Keratinocyte (primary cell): ENCODE data around the gene ENTR1. TPM values are rescaled to one million over a fixed set of nuclear protein-coding genes. Genes with fewer than 3 reads are reported as not detected.
A peak's percentile ranks its signal among the peaks of the same experiment; 100 is the strongest.

Source experiments
- DNase-seq: peaks from one replicate; pipeline ENCODE4 v3.0.0-alpha.2; 2011; ENCODE audit warnings: low read depth, missing footprints, low spot score
- FAIRE-seq: peaks from 2 replicates; lab custom pipeline; 2011; peaks lifted over from hg19 to GRCh38; lab: Jason Lieb, UNC
- H2AFZ ChIP-seq: 2 replicates; pipeline ENCODE4 v1.6.0; 2012; ENCODE audit warnings: low read length, control low read depth, inconsistent platforms; ENCODE audit not compliant: control insufficient read depth
- H3K27ac ChIP-seq: 2 replicates; pipeline ENCODE4 v1.5.1; 2011; ENCODE audit warnings: low read length; ENCODE audit not compliant: control insufficient read depth, insufficient read depth
- H3K27me3 ChIP-seq: 3 replicates; pipeline ENCODE4 v1.6.0; 2011; ENCODE audit warnings: low read length; ENCODE audit not compliant: control insufficient read depth, insufficient read depth; ENCODE audit errors: extremely low read depth
- H3K36me3 ChIP-seq, 2 experiments: 2 replicates in 1 of 2; 3 replicates in 1 of 2; pipeline ENCODE4 v1.5.1; 2011; ENCODE audit warnings: low read length in 2 of 2, mild to moderate bottlenecking in 1 of 2; ENCODE audit not compliant: control insufficient read depth in 2 of 2, insufficient read depth in 2 of 2; ENCODE audit errors: extremely low read depth in 1 of 2
- H3K4me1 ChIP-seq: 3 replicates; pipeline ENCODE4 v1.5.1; 2011; ENCODE audit warnings: low read length; ENCODE audit not compliant: control insufficient read depth, insufficient read depth; ENCODE audit errors: extremely low read depth
- H3K4me2 ChIP-seq: 3 replicates; pipeline ENCODE4 v1.6.0; 2011; ENCODE audit warnings: low read depth, low read length; ENCODE audit not compliant: control insufficient read depth, insufficient read depth; ENCODE audit errors: extremely low read depth
- H3K4me3 ChIP-seq, 3 experiments: fragments of 200-600 bp in 1 of 3; sonication (generic) in 1 of 3; 2 replicates in 2 of 3; 3 replicates in 1 of 3; pipeline ENCODE4 v1.5.1; 2011 to 2016; ENCODE audit warnings: low read length in 3 of 3, mild to moderate bottlenecking in 3 of 3, control low read depth in 2 of 3, inconsistent platforms in 1 of 3, low read depth in 1 of 3, mixed read lengths in 1 of 3, mixed run types in 1 of 3, moderate library complexity in 1 of 3; ENCODE audit not compliant: control insufficient read depth in 2 of 3, insufficient read depth in 2 of 3; ENCODE audit errors: extremely low read depth in 1 of 3
- H3K79me2 ChIP-seq: 2 replicates; pipeline ENCODE4 v1.6.0; 2012; ENCODE audit warnings: low read length; ENCODE audit not compliant: control insufficient read depth, insufficient read depth
- H3K9ac ChIP-seq: 3 replicates; pipeline ENCODE4 v1.6.0; 2011; ENCODE audit warnings: low read length; ENCODE audit not compliant: control insufficient read depth, insufficient read depth; ENCODE audit errors: extremely low read depth
- H3K9me1 ChIP-seq: 3 replicates; pipeline ENCODE4 v1.6.0; 2011; ENCODE audit warnings: low read length; ENCODE audit not compliant: control insufficient read depth, insufficient read depth; ENCODE audit errors: extremely low read depth
- H3K9me3 ChIP-seq: 2 replicates; pipeline ENCODE4 v1.5.1; 2012; ENCODE audit warnings: low read depth, low read length; ENCODE audit not compliant: control insufficient read depth
- H4K20me1 ChIP-seq: 3 replicates; pipeline ENCODE4 v1.6.0; 2011; ENCODE audit warnings: low read length; ENCODE audit not compliant: control insufficient read depth, insufficient read depth; ENCODE audit errors: extremely low read depth
- EZH2 ChIP-seq: IDR thresholded peaks from one replicate; pipeline ENCODE4 v1.6.1; 2012; ENCODE audit warnings: inconsistent platforms, mild to moderate bottlenecking, low read length, moderate library complexity
- dilution Hi-C: fragments of 300-500 bp; cut with MboI; formaldehyde crosslinking; loops from one replicate; pipeline ENCODE4 v1.7.0; 2020; ENCODE audit warnings: low sequenced_read_pairs; ENCODE audit not compliant: extremely low pct_ligation_motif_present
- polyA plus RNA-seq, 5 experiments: library from polyadenylated mRNA; depleted of rRNA in 3 of 5; stranded (reverse) in 3 of 5; stranded (forward) in 1 of 5; unstranded in 1 of 5; fragments of >200 nt; gene quantifications; 1 replicate in 1 of 5; 2 replicates in 3 of 5; 3 replicates in 1 of 5; pipeline versions ENCODE4 v1.2.1 to v1.2.3, GENCODE V29; 2011 to 2012; ENCODE audit warnings: missing spikeins in 2 of 5, low read depth in 1 of 5, low replicate concordance in 1 of 5
- TF ChIP-seq, protein P1 (sequence below), 3 experiments: IDR thresholded peaks in 1 of 3; conservative IDR thresholded peaks in 1 of 3; optimal IDR thresholded peaks in 1 of 3; 2 replicates in 2 of 3; 3 replicates in 1 of 3; pipeline versions ENCODE3 to v1.5.1; 2011; ENCODE audit warnings: low read length in 3 of 3, mild to moderate bottlenecking in 3 of 3, moderate library complexity in 2 of 3, control low read depth in 1 of 3, inconsistent platforms in 1 of 3; ENCODE audit not compliant: insufficient read depth in 2 of 3; ENCODE audit errors: extremely low read depth in 1 of 3

Gene ENTR1
- polyA plus RNA-seq, 1 donor (not counting 4 experiments of a cell fraction or from before 2014, with no cell fraction given), result 46.5 TPM

DNA sequence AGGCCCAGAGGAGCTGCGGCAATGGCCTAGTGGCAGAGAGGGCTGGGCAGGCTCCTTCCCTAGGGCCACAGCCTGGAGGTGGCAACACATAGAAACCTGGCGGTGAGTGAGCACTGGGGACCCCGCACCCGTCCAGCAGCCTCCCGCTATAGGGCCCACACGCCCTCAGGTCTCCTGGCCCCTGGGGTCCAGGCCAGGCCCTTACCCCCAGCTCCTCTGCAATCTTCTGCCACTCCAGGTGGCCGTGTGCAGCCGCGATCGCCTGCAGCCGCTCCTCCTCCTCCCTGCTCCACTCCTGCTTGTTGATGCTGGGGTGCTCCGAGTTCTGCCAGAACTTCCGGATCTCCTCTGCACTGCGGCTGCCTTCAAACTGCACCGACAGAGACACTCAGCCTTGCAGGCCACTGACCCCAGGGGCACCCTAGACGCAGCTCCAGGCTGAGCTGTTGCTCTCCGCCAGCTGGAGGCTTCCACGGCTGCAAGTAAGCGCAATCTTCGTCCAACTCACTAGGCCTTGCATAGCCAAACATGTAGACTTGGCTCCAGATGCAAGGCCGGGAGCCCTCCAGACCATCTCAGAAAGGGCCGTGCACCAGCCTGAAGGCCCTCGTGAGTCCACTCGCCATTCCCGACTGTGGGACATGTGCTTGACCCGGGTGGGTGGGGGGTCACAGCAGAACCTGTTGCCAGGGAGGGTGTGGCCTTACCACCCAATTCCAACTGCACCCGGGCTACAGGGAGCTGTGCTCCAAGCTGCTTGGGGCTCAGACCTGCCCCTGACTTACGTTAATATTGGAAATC lies 18.5 kb downstream of the ENTR1 start:
- peaks cover 54 to 72% of the 10 kb centered on the region in 2 experiments for H3K36me3 ChIP-seq
- H4K20me1 ChIP-seq, result peaks cover 2% of the 10 kb centered on the region
- H3K4me2 ChIP-seq, result no peak overlapping the region
- no peak overlapping the region for H3K9ac ChIP-seq
- DNase-seq, result no peak
- no peak overlapping the region for H3K27ac ChIP-seq
- H3K9me1 ChIP-seq, result no peaks in the 10 kb centered on the region
- TF ChIP-seq EZH2, result no peak
- TF ChIP-seq, protein P1, sequence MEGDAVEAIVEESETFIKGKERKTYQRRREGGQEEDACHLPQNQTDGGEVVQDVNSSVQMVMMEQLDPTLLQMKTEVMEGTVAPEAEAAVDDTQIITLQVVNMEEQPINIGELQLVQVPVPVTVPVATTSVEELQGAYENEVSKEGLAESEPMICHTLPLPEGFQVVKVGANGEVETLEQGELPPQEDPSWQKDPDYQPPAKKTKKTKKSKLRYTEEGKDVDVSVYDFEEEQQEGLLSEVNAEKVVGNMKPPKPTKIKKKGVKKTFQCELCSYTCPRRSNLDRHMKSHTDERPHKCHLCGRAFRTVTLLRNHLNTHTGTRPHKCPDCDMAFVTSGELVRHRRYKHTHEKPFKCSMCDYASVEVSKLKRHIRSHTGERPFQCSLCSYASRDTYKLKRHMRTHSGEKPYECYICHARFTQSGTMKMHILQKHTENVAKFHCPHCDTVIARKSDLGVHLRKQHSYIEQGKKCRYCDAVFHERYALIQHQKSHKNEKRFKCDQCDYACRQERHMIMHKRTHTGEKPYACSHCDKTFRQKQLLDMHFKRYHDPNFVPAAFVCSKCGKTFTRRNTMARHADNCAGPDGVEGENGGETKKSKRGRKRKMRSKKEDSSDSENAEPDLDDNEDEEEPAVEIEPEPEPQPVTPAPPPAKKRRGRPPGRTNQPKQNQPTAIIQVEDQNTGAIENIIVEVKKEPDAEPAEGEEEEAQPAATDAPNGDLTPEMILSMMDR (optimal IDR thresholded peaks at IDR 0.05 in 1 of 3, IDR thresholded peaks at IDR 0.05 in 1 of 3, conservative IDR thresholded peaks at IDR 0.05 in 1 of 3; ENCODE audit: extremely low read depth in 1 of 3, insufficient read depth in 2 of 3, low read length in 3 of 3), result no peak
- no peak overlapping the region for H3K4me3 ChIP-seq
- peaks cover 9% of the 10 kb centered on the region for H3K79me2 ChIP-seq
- no peak overlapping the region for H2AFZ ChIP-seq
- no peaks in the 10 kb centered on the region for H3K27me3 ChIP-seq
- H3K9me3 ChIP-seq, result no peaks in the 10 kb centered on the region
- no peaks in the 10 kb centered on the region for H3K4me1 ChIP-seq
- dilution Hi-C loops, result no loop called here
- no peak for FAIRE-seq

DNA sequence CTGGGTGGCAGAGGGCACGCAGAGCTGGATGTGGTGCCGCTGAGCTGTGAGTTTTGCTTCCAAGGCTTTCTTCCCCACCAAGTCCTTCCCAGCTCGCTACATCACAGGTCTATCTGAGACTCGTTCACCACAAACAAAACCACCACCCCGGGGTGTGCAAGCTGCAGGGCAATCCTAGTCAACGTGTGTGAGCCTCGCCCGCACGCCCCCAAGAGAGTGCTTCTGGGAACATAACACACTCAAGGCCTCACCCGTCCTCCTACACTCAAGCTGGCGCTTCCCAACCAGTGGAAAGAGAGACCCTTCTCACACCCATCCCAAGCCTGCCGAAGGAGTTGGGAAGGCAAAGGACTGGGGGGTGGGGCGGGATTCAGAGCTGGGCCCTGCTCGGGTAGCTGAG lies 21.0 kb downstream of the ENTR1 start:
- dilution Hi-C loops, result no loop called here
- Histone ChIP-seq H3K79me2 (no peaks in the 10 kb centered on the region), H3K4me2 (no peak overlapping the region), H3K27me3 (no peaks in the 10 kb centered on the region), H3K9me3 (no peaks in the 10 kb centered on the region), H2AFZ (no peak overlapping the region), H3K4me1 (no peaks in the 10 kb centered on the region), H4K20me1 (peaks cover 2% of the 10 kb centered on the region), H3K9ac (no peak overlapping the region), H3K9me1 (no peaks in the 10 kb centered on the region), H3K4me3 (no peak overlapping the region), H3K27ac (no peak overlapping the region), H3K36me3 (peaks cover 36 to 56% of the 10 kb centered on the region in 2 experiments)
- no peak for FAIRE-seq
- no peak for TF ChIP-seq EZH2
- TF ChIP-seq, protein P1 (optimal IDR thresholded peaks at IDR 0.05 in 1 of 3, IDR thresholded peaks at IDR 0.05 in 1 of 3, conservative IDR thresholded peaks at IDR 0.05 in 1 of 3; ENCODE audit: extremely low read depth in 1 of 3, insufficient read depth in 2 of 3, low read length in 3 of 3), result peak in 1 of 3 experiments; percentile 20
- no peak for DNase-seq
